Adrenal gland (tissue), 5 donors: ENCODE measurements around the gene AZU1.
"Not testable (repeated sequence)": the region's sequence is repeated elsewhere in the genome, so short reads cannot be mapped to it uniquely, and the experiment has no call there.

Experiments
- CTCF ChIP-seq, 6 experiments: fragments of 450-650 bp in 4 of 6; fragments of 200-600 bp in 2 of 6; sonication (generic) in 1 of 6; IDR thresholded peaks; 1 replicate in 5 of 6; 2 replicates in 1 of 6; pipeline versions ENCODE4 v1.5.1 to v1.8.0; 2016 to 2021; ENCODE audit warnings: antibody characterized with exemption in 6 of 6, mild to moderate bottlenecking in 2 of 6, moderate library complexity in 1 of 6
- POLR2A ChIP-seq, 2 donors: fragments of 450-650 bp; IDR thresholded peaks; one replicate each; pipeline ENCODE4 v1.6.1; 2017; ENCODE audit warnings: antibody characterized with exemption in 2 of 2, mild to moderate bottlenecking in 2 of 2, moderate library complexity in 1 of 2
- donor health status: DM: no; HTN: no; CAD: no.

GRCh38 chr19:877992-878660 lies 50.5 kb downstream of the AZU1 start:
- not testable (repeated sequence) for TF ChIP-seq CTCF, POLR2A (IDR thresholded peaks at IDR 0.05)
